OCI-LY7 (cell line): ENCODE results near the gene SEPHS2. TPM values are rescaled to one million over a fixed set of nuclear protein-coding genes. Genes with fewer than 3 reads are reported as not detected.

Source experiments
- BruUV-seq: library from RNA; stranded (reverse); fragments of 400-500 nt; replicated peaks from 2 replicates; lab custom pipeline; 2021; lab: Mats Ljungman, UMichigan
- CTCF ChIA-PET: fragments of 300-600 bp; sonication (Branson Sonifier 250); formaldehyde crosslinking; loops from one replicate; lab custom pipeline; 2022; ENCODE audit warnings: antibody characterized with exemption; ENCODE audit not compliant: unreplicated experiment; lab: Charles Lee
- POLR2A ChIA-PET: fragments of 300-600 bp; sonication (Branson Sonifier 250); formaldehyde crosslinking; loops from one replicate; lab custom pipeline; 2022; ENCODE audit warnings: antibody characterized with exemption; lab: Charles Lee
- DNase-seq: peaks from one replicate; pipeline ENCODE4 v3.0.0-alpha.2; 2015; ENCODE audit warnings: low spot score
- H2AFZ ChIP-seq: fragments of 200-600 bp; sonication (generic), shearing (Covaris generic); 2 replicates; pipeline ENCODE4 v1.6.1; 2014; ENCODE audit warnings: mild to moderate bottlenecking, antibody characterized with exemption, low read length, moderate library complexity
- H3K27ac ChIP-seq: fragments of 200-600 bp; sonication (generic); 2 replicates; pipeline ENCODE4 v1.5.1; 2014; ENCODE audit warnings: mixed run types, low read depth, mild to moderate bottlenecking, moderate library complexity, low read length, inconsistent platforms; ENCODE audit not compliant: poor library complexity, severe bottlenecking
- H3K36me3 ChIP-seq: fragments of 200-600 bp; sonication (generic); 2 replicates; pipeline ENCODE4 v1.6.1; 2014; ENCODE audit warnings: mild to moderate bottlenecking, antibody characterized with exemption, low read length, moderate library complexity, mixed read lengths; ENCODE audit not compliant: insufficient read depth
- H3K4me1 ChIP-seq: fragments of 200-600 bp; sonication (generic); 2 replicates; pipeline ENCODE4 v1.5.1; 2014; ENCODE audit warnings: mild to moderate bottlenecking, low read length; ENCODE audit not compliant: insufficient read depth, poor library complexity, severe bottlenecking
- H3K4me2 ChIP-seq: fragments of 200-600 bp; sonication (generic); 2 replicates; pipeline ENCODE4 v1.6.1; 2014; ENCODE audit warnings: mild to moderate bottlenecking, low read length
- H3K4me3 ChIP-seq: fragments of 200-600 bp; sonication (generic); 2 replicates; pipeline ENCODE4 v1.5.1; 2014; ENCODE audit warnings: mild to moderate bottlenecking, low read depth, low read length; ENCODE audit not compliant: poor library complexity, severe bottlenecking
- H3K79me2 ChIP-seq: fragments of 200-600 bp; sonication (generic); 2 replicates; pipeline ENCODE4 v1.6.1; 2016; ENCODE audit warnings: low read depth, mild to moderate bottlenecking, low read length, moderate library complexity, mixed read lengths; ENCODE audit not compliant: insufficient read depth
- H3K9me2 ChIP-seq: fragments of 200-600 bp; sonication (generic); 2 replicates; pipeline ENCODE4 v1.6.1; 2016; ENCODE audit warnings: mild to moderate bottlenecking, low read length, mixed read lengths; ENCODE audit not compliant: insufficient read depth
- H3K9me3 ChIP-seq: fragments of 200-600 bp; sonication (generic); 2 replicates; pipeline ENCODE4 v1.6.1; 2014; ENCODE audit warnings: mild to moderate bottlenecking, mixed run types, low read length, mixed read lengths
- H4K20me1 ChIP-seq: fragments of 200-600 bp; sonication (generic); 2 replicates; pipeline ENCODE4 v1.6.1; 2014; ENCODE audit warnings: mild to moderate bottlenecking, antibody characterized with exemption, low read length, moderate library complexity, mixed read lengths; ENCODE audit not compliant: insufficient read depth
- EZH2phosphoT487 ChIP-seq: fragments of 200-600 bp; sonication (generic); IDR thresholded peaks from 2 replicates; pipeline ENCODE4 v1.6.1; 2018; ENCODE audit warnings: low read depth, borderline replicate concordance, mild to moderate bottlenecking, mixed run types, antibody characterized with exemption, low read length, moderate library complexity, mixed read lengths
- intact Hi-C: fragments of 100-400 bp; cut with micrococcal nuclease; formaldehyde crosslinking; loops from one replicate; pipeline ENCODE4 v1.10.0; 2022; ENCODE audit not compliant: unreplicated experiment
- total RNA-seq, 2 experiments: library from RNA; depleted of rRNA in 1 of 2; stranded (reverse); fragments of >200 nt in 1 of 2; shearing (Covaris generic) in 1 of 2; gene quantifications; 2 replicates each; pipeline ENCODE4 v1.2.3, GENCODE V29; 2014 to 2022
- TF ChIP-seq, protein P1 (sequence below): fragments of 200-600 bp; sonication (generic); conservative IDR thresholded peaks from 2 replicates; pipeline ENCODE4 v1.5.1; 2014; ENCODE audit warnings: mild to moderate bottlenecking, antibody characterized with exemption, low read length, moderate library complexity, mixed read lengths

SEPHS2 gene
- total RNA-seq, 2 experiments from 2014 or later = 14.4 to 64.2 TPM

DNA sequence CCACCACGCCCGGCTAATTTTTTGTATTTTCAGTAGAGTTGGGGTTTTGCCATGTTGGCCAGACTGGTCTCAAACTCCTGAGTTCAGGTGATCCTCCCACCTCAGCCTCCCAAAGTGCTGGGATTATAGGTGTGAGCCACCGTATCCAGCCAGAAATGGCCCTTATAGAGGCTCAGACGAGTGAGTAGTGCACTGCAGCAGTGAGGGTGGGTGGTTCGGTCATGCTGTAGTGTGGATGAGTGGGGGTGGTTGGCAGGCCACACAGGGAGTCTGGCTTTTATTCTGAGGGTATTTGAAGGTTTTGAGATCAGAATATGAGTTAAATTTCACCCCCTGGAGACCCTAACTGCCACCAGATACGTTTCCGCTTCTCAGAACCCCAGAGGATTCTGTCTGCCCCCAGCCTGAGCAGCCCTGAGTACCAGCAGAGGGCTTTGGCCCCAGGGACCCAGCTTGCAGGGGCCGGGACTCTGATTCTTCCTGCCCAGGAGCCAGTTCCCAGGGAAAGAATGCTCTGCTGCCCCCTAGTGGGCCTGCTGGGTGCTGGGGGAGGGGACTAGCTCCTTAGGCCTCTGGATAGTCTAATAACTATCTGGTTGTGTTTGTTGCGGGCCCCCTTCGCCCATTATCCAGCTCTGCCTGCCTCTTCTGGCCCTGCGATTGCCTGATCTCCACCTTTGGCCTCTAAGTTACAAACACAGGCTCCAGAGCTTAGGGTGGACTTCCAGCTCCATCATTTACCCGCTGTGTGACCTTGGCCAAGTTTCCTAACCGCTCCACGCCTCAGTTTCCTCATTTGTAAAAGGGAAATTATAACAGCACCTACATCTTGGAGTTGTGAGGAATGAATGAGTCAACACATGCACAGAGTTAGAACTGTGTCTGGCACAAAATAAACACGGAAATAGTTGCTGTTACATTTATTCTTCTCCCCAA, 36.3 kb downstream of the SEPHS2 start:
- CTCF ChIA-PET = interaction anchor here (0.6 to 1.7 kb wide), 3 partner anchors 8 to 39 kb away, joined by 3 to 6 read pairs (median 3); partner anchors contain the start of gene DCTPP1
- POLR2A ChIA-PET = interaction anchor here (0.7 to 5.0 kb wide), 4 partner anchors 26 to 63 kb away, joined by 3 to 19 read pairs (median 6); partner anchors contain the start of genes SEPTIN1 and TBC1D10B
- DNase-seq = peak; percentile 94
- no peaks in the 10 kb centered on the region for H4K20me1 ChIP-seq
- H3K79me2 ChIP-seq = peaks cover 12% of the 10 kb centered on the region; the same call in 1 of the 2 replicates
- TF ChIP-seq, protein P1, sequence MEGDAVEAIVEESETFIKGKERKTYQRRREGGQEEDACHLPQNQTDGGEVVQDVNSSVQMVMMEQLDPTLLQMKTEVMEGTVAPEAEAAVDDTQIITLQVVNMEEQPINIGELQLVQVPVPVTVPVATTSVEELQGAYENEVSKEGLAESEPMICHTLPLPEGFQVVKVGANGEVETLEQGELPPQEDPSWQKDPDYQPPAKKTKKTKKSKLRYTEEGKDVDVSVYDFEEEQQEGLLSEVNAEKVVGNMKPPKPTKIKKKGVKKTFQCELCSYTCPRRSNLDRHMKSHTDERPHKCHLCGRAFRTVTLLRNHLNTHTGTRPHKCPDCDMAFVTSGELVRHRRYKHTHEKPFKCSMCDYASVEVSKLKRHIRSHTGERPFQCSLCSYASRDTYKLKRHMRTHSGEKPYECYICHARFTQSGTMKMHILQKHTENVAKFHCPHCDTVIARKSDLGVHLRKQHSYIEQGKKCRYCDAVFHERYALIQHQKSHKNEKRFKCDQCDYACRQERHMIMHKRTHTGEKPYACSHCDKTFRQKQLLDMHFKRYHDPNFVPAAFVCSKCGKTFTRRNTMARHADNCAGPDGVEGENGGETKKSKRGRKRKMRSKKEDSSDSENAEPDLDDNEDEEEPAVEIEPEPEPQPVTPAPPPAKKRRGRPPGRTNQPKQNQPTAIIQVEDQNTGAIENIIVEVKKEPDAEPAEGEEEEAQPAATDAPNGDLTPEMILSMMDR = peak; percentile 97
- TF ChIP-seq EZH2phosphoT487 = no peak
- no peaks in the 10 kb centered on the region for H3K9me2 ChIP-seq
- H3K4me3 ChIP-seq = peak overlapping the region; percentile 55
- H3K9me3 ChIP-seq = no peaks in the 10 kb centered on the region
- BruUV-seq = no TSS peak
- H3K4me1 ChIP-seq = peaks cover 28% of the 10 kb centered on the region
- 0 out of 2 replicates have a peak overlapping the region, but pooled peaks have one; percentile 8 for H2AFZ ChIP-seq
- H3K36me3 ChIP-seq = peaks cover 41% of the 10 kb centered on the region
- intact Hi-C loops = loop anchor here (1.0 to 10.0 kb wide), 3 partner anchors 31 to 315 kb away; partner anchors contain the start of genes TBX6 and YPEL3
- H3K4me2 ChIP-seq = peak overlapping the region; percentile 86
- H3K27ac ChIP-seq = peak overlapping the region; percentile 82

DNA sequence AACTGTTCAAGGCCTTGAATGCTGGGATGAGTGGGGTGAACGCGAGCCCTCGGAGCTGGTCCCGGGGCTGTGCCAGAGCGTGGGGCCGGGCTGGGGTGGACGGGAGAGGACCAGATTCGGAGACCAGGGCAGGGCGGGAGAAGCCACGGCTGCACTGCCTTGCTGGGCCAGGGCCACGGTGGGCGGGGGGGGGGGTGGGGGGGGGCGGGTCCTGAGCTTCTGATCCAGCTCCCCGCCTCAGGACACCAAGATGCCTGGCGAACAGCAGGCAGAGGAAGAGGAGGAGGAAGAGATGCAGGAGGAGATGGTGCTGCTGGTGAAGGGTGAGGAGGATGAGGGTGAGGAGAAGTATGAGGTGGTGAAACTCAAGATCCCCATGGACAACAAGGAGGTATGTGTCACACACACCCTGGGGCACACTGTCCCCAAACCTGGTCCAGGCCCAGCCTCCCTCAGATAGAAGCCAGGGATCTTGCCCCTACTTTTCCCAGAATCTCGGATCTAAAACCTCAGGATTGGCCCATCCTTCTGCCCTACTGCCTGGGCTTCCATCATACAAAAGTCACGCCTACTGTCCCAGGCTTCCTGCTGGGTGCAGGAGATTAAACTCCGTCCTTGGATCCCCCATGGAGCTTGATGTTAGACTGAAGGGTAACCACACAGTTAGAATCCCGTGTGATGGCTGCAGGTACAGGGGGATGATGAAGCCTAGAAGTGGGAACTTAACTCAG, 37.7 kb downstream of the SEPHS2 start:
- DNase-seq = no peak
- H2AFZ ChIP-seq = no peak overlapping the region; the same call in 1 of the 2 replicates
- H3K27ac ChIP-seq = peak overlapping the region; percentile 82
- BruUV-seq = no TSS peak
- peaks cover 12% of the 10 kb centered on the region; the same call in 1 of the 2 replicates for H3K79me2 ChIP-seq
- intact Hi-C loops = loop anchor here (2.0 to 10.0 kb wide), 2 partner anchors 29 to 313 kb away; partner anchors contain the start of genes TBX6 and YPEL3
- H3K4me3 ChIP-seq = peak overlapping the region; percentile 84
- peaks cover 27% of the 10 kb centered on the region for H3K36me3 ChIP-seq
- no peaks in the 10 kb centered on the region for H3K9me3 ChIP-seq
- ChIA-PET CTCF (interaction anchor here (0.6 to 1.4 kb wide), 3 partner anchors 22 to 221 kb away, joined by 4 to 5 read pairs (median 4); partner anchors contain the start of genes DCTPP1 and SEPTIN1), POLR2A (interaction anchor here (1.1 to 5.0 kb wide), 7 partner anchors 10 to 58 kb away, joined by 3 to 19 read pairs (median 5); partner anchors contain the start of genes SEPTIN1, TBC1D10B and ZNF48)
- peaks cover 28% of the 10 kb centered on the region for H3K4me1 ChIP-seq
- TF ChIP-seq, protein P1 = no peak
- no peak for TF ChIP-seq EZH2phosphoT487
- no peaks in the 10 kb centered on the region for H3K9me2 ChIP-seq
- peak overlapping the region; percentile 86 for H3K4me2 ChIP-seq
- no peaks in the 10 kb centered on the region for H4K20me1 ChIP-seq
